Type B pancreatic cell (in vitro differentiated cells): ENCODE results near the gene CSF3. TPM values are rescaled to one million over a fixed set of nuclear protein-coding genes. Genes with fewer than 3 reads are reported as not detected.

ENCODE experiments used
- DNase-seq: peaks from one replicate; pipeline ENCODE4 v3.0.0; 2021; ENCODE audit warnings: mixed read lengths; ENCODE audit not compliant: unreplicated experiment; ENCODE audit errors: extremely low spot score
- H3K27ac Mint-ChIP-seq: 2 replicates; pipeline ENCODE4 v1.8.0; 2021; ENCODE audit warnings: mild to moderate bottlenecking, mixed read lengths
- H3K27me3 Mint-ChIP-seq: 2 replicates; pipeline ENCODE4 v1.8.0; 2021; ENCODE audit warnings: mixed read lengths
- H3K36me3 Mint-ChIP-seq: 2 replicates; pipeline ENCODE4 v1.8.0; 2021; ENCODE audit warnings: mixed read lengths
- H3K4me1 Mint-ChIP-seq: one replicate; pipeline ENCODE4 v1.8.0; 2021; ENCODE audit warnings: mixed read lengths; ENCODE audit not compliant: unreplicated experiment
- H3K4me3 Mint-ChIP-seq: 2 replicates; pipeline ENCODE4 v1.8.0; 2021; ENCODE audit warnings: mild to moderate bottlenecking, mixed read lengths
- H3K9me3 Mint-ChIP-seq: 2 replicates; pipeline ENCODE4 v1.8.0; 2021; ENCODE audit warnings: mixed read lengths
- long read RNA-seq: library from polyadenylated mRNA; unstranded; transcript quantifications from one replicate; pipeline ENCODE4 v2.0.0, GENCODE V29; 2020
- total RNA-seq: library from RNA; stranded (reverse); gene quantifications from 2 replicates; pipeline ENCODE4 v1.2.1, GENCODE V29; 2021; ENCODE audit warnings: low replicate concordance
- TF ChIP-seq, protein P1 (sequence below): fragments of 200-600 bp; sonication (generic); conservative IDR thresholded peaks from 2 replicates; pipeline ENCODE4 v1.5.0; 2021; ENCODE audit warnings: antibody characterized with exemption, mild to moderate bottlenecking

The CSF3 gene
- total RNA-seq, result not detected in 2 replicates
- long read RNA-seq, result 0 reads

GRCh38 chr17:40015005-40015997 lies at the start of gene CSF3:
TSS of gene CSF3 (plus strand) at chr17:40015440. CDS start at chr17:40015475, 35 bp downstream.
- Mint-ChIP-seq H3K36me3 (no peaks in the 10 kb centered on the region), H3K9me3 (no peaks in the 10 kb centered on the region), H3K27me3 (peaks cover 4% of the 10 kb centered on the region), H3K4me1 (peaks cover 16% of the 10 kb centered on the region), H3K27ac (no peak within 1 kb of the TSS), H3K4me3 (no peak within 1 kb of the TSS)
- TF ChIP-seq, protein P1, sequence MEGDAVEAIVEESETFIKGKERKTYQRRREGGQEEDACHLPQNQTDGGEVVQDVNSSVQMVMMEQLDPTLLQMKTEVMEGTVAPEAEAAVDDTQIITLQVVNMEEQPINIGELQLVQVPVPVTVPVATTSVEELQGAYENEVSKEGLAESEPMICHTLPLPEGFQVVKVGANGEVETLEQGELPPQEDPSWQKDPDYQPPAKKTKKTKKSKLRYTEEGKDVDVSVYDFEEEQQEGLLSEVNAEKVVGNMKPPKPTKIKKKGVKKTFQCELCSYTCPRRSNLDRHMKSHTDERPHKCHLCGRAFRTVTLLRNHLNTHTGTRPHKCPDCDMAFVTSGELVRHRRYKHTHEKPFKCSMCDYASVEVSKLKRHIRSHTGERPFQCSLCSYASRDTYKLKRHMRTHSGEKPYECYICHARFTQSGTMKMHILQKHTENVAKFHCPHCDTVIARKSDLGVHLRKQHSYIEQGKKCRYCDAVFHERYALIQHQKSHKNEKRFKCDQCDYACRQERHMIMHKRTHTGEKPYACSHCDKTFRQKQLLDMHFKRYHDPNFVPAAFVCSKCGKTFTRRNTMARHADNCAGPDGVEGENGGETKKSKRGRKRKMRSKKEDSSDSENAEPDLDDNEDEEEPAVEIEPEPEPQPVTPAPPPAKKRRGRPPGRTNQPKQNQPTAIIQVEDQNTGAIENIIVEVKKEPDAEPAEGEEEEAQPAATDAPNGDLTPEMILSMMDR, result no peak
- no peak for DNase-seq

GRCh38 chr17:39966771-39967170 lies 48.5 kb upstream of the CSF3 start:
- H3K27ac Mint-ChIP-seq, result no peak overlapping the region
- TF ChIP-seq, protein P1, result no peak
- no peaks in the 10 kb centered on the region for H3K4me1 Mint-ChIP-seq
- H3K36me3 Mint-ChIP-seq, result no peaks in the 10 kb centered on the region
- H3K4me3 Mint-ChIP-seq, result no peak overlapping the region
- no peak for DNase-seq
- no peaks in the 10 kb centered on the region for H3K9me3 Mint-ChIP-seq
- peaks cover 63% of the 10 kb centered on the region for H3K27me3 Mint-ChIP-seq

- H3K27me3 Mint-ChIP-seq, result peaks cover 74% of the 10 kb centered on the region
Observed at GRCh38 chr17:39968761-39969160, 46.5 kb upstream of the CSF3 start.

DNA sequence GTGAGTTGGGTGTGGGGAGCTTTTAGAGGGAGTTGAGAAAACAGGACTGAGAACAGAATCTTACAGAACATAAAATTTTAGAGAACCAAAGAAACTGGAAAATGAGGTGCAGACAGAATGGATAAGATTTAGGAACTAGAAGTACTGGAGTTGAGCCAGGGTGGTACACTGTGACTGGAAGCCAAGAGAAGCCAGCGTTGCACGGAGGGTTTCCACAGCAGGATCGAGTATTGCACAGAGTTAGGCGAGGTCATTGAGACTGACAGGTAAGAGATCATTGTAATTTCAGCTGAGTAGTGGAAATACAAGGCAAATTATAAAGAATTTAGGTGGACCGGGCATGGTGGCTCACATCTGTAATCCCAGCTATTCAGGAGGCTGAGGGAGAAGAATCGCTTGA lies 45.9 kb upstream of the CSF3 start:
- Mint-ChIP-seq H3K4me1 (peaks cover 4% of the 10 kb centered on the region), H3K27me3 (peaks cover 76% of the 10 kb centered on the region)
- TF ChIP-seq, protein P1, result no peak

More at GRCh38 chr17:39968761-39969160, 46.5 kb upstream of the CSF3 start:
- Mint-ChIP-seq H3K36me3 (no peaks in the 10 kb centered on the region), H3K9me3 (no peaks in the 10 kb centered on the region), H3K27ac (no peak overlapping the region), H3K4me3 (no peak overlapping the region), H3K4me1 (peaks cover 4% of the 10 kb centered on the region)
- TF ChIP-seq, protein P1, result no peak
- no peak for DNase-seq

GRCh38 chr17:39970157-39970692 lies 45.0 kb upstream of the CSF3 start:
- H3K27me3 Mint-ChIP-seq, result peaks cover 71% of the 10 kb centered on the region
- H3K27ac Mint-ChIP-seq, result no peak overlapping the region
- H3K4me3 Mint-ChIP-seq, result no peak overlapping the region
- H3K36me3 Mint-ChIP-seq, result no peaks in the 10 kb centered on the region
- DNase-seq, result no peak
- TF ChIP-seq, protein P1, result no peak
- no peaks in the 10 kb centered on the region for H3K9me3 Mint-ChIP-seq
- peaks cover 4% of the 10 kb centered on the region for H3K4me1 Mint-ChIP-seq

More for the DNA sequence above, 45.9 kb upstream of the CSF3 start:
- H3K27ac Mint-ChIP-seq, result no peak overlapping the region
- H3K9me3 Mint-ChIP-seq, result no peaks in the 10 kb centered on the region
- no peaks in the 10 kb centered on the region for H3K36me3 Mint-ChIP-seq
- DNase-seq, result no peak
- H3K4me3 Mint-ChIP-seq, result no peak overlapping the region
